HEK293 (cell line): ENCODE results near the gene EIF4E1B.

ENCODE experiments used
- CTCF ChIA-PET: fragments of 350-600 bp; formaldehyde crosslinking; extraction: SDS; loops from one replicate; lab custom pipeline; 2021; ENCODE audit warnings: antibody characterized with exemption; lab: Yijun Ruan, JAX
- POLR2A ChIA-PET: fragments of 300-600 bp; formaldehyde crosslinking; extraction: SDS; loops from one replicate; lab custom pipeline; 2020; ENCODE audit warnings: antibody characterized with exemption, inconsistent platforms; lab: Yijun Ruan, JAX
- H3K27ac ChIP-seq: fragments of 200-500 bp; sonication (Bioruptor generic); 2 replicates; pipeline ENCODE4 v1.5.1; 2014; ENCODE audit warnings: low read depth, low read length, control low read depth, inconsistent platforms; ENCODE audit errors: extremely low read depth
- H3K36me3 ChIP-seq, 2 experiments: fragments of 200-500 bp in 1 of 2; sonication (Bioruptor generic) in 1 of 2; 1 replicate in 1 of 2; 2 replicates in 1 of 2; pipeline ENCODE4 v1.5.1; 2014 to 2017; ENCODE audit warnings: inconsistent platforms in 2 of 2, low read length in 2 of 2; ENCODE audit not compliant: control insufficient read depth in 2 of 2, insufficient read depth in 1 of 2
- H3K4me1 ChIP-seq: fragments of 200-500 bp; sonication (Bioruptor generic); 2 replicates; pipeline ENCODE4 v1.5.1; 2014; ENCODE audit warnings: mild to moderate bottlenecking, low read length, inconsistent platforms; ENCODE audit not compliant: control insufficient read depth, insufficient read depth
- H3K4me3 ChIP-seq: 2 replicates; pipeline ENCODE4 v1.5.1; 2011; ENCODE audit warnings: low read depth, mild to moderate bottlenecking, control low read depth, low read length, moderate library complexity
- H3K9me3 ChIP-seq: fragments of 200-500 bp; sonication (Bioruptor generic); 2 replicates; pipeline ENCODE4 v1.5.1; 2014; ENCODE audit warnings: low read depth, low read length, inconsistent platforms; ENCODE audit not compliant: control insufficient read depth, insufficient read depth
- GLIS1 ChIP-seq: fragments of 450-650 bp; formaldehyde crosslinking; IDR thresholded peaks from 2 replicates; pipeline ENCODE4 v1.5.1; 2016; ENCODE audit warnings: missing biosample characterization, missing genetic modification characterization
- KLF9 ChIP-seq: fragments of 450-650 bp; formaldehyde crosslinking; IDR thresholded peaks from 2 replicates; pipeline ENCODE4 v1.5.1; 2016; ENCODE audit warnings: missing biosample characterization, missing genetic modification characterization, low read depth
- SALL2 ChIP-seq: fragments of 450-650 bp; formaldehyde crosslinking; IDR thresholded peaks from 2 replicates; pipeline ENCODE4 v1.5.0; 2017; ENCODE audit warnings: missing biosample characterization, mild to moderate bottlenecking, missing genetic modification characterization, borderline replicate concordance
- ZNF121 ChIP-seq: fragments of 450-650 bp; formaldehyde crosslinking; IDR thresholded peaks from 2 replicates; pipeline ENCODE4 v1.5.1; 2016; ENCODE audit warnings: missing biosample characterization, missing genetic modification characterization
- ZNF302 ChIP-seq: fragments of 450-650 bp; formaldehyde crosslinking; IDR thresholded peaks from 2 replicates; pipeline ENCODE4 v1.5.1; 2016; ENCODE audit warnings: missing biosample characterization, missing genetic modification characterization, low read depth
- ZNF558 ChIP-seq: fragments of 450-650 bp; formaldehyde crosslinking; IDR thresholded peaks from 2 replicates; pipeline ENCODE4 v1.5.1; 2016; ENCODE audit warnings: missing biosample characterization, missing genetic modification characterization
- ZNF610 ChIP-seq: fragments of 450-650 bp; formaldehyde crosslinking; IDR thresholded peaks from 2 replicates; pipeline ENCODE4 v1.5.1; 2016; ENCODE audit warnings: missing biosample characterization, missing genetic modification characterization, borderline replicate concordance
- ZNF785 ChIP-seq: fragments of 450-650 bp; formaldehyde crosslinking; IDR thresholded peaks from 2 replicates; pipeline ENCODE4 v1.5.1; 2016; ENCODE audit warnings: missing biosample characterization, missing genetic modification characterization
- ZNF843 ChIP-seq: fragments of 450-650 bp; formaldehyde crosslinking; IDR thresholded peaks from 2 replicates; pipeline ENCODE4 v1.5.1; 2016; ENCODE audit warnings: missing biosample characterization, missing genetic modification characterization
- TF ChIP-seq, protein P1 (sequence below): fragments of 450-650 bp; formaldehyde crosslinking; IDR thresholded peaks from 2 replicates; pipeline ENCODE4 v1.5.1; 2016; ENCODE audit warnings: missing biosample characterization, missing genetic modification characterization, low read depth
- TF ChIP-seq, protein P2 (sequence below): IDR thresholded peaks from 2 replicates; pipeline ENCODE4 v1.6.1; 2011; ENCODE audit warnings: mild to moderate bottlenecking, low read depth, low read length, borderline replicate concordance
- TF ChIP-seq, protein P3 (sequence below): fragments of 450-650 bp; formaldehyde crosslinking; IDR thresholded peaks from 2 replicates; pipeline ENCODE4 v1.5.1; 2016; ENCODE audit warnings: missing biosample characterization, missing genetic modification characterization
- TF ChIP-seq, protein P4 (sequence below): fragments of 450-650 bp; formaldehyde crosslinking; IDR thresholded peaks from 2 replicates; pipeline ENCODE4 v1.5.1; 2017; ENCODE audit warnings: missing biosample characterization, missing genetic modification characterization

The EIF4E1B gene

DNA sequence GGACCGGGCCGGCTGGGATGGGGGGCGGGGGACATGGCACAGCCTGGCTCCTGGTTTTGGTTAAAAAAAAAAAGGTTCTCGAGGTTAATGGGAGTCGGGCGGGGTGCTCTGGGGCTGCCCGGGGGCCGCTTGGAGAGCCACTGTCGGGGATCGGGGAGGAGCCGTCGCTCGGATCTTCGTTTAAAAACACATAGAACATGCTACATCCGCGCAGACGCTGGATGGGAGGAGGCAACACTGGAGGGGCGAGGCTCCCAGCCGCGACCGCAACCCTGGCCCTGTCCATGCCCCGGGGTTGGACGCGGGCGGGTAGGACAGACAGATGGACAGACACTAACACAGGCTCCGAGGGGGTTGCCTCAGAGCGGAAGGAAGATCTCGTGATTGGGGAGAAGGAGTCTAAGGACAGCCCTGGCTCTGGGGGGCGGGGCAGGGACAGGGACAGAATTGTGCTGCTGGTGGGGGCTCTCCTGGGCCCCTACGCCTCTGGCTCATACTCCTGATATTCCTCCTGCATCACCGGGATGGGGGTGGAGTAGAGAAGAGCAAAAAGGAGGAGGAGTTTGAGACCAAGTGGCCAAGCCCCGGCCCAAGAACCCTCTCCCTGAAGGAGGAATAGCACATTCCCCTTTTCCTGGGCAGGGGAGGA, 10.0 kb upstream of the EIF4E1B start (continued):
- 0 out of 2 replicates have a peak, but pooled peaks have one; percentile 13 for TF ChIP-seq KLF9 (tag by site-specific recombination)

DNA sequence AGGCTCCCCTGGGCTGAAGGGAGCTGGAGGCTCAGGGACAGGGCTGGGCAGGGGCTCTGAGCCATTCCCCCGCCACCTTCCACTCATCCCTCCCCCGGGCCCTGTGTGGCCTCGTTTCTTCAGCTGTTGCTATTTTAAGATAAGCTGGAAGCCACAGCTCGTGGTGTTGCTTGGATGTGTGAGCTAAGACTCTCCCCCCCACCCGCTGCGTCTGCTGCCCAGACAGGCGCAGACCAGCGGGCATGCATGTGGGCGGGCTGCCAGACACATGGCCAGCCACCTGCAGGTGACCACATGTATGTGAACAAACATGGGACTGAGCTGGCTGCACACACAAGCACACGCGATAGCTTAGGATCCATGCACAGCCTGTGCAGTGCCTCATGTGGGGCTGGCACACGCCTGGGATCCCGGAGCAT, 8.8 kb upstream of the EIF4E1B start:
- Histone ChIP-seq H3K27ac (no peak overlapping the region), H3K4me1 (no peaks in the 10 kb centered on the region), H3K9me3 (no peaks in the 10 kb centered on the region)
- ChIA-PET POLR2A (interaction anchor here (1.7 kb wide), 1 partner anchor 9 kb away, joined by 8 read pairs; the partner anchor contains the start of genes EIF4E1B and SNCB), CTCF (interaction anchor here (0.6 to 2.2 kb wide), 4 partner anchors 9 to 177 kb away, joined by 3 to 10 read pairs (median 4); no protein-coding TSS in a partner anchor)
- TF ChIP-seq GLIS1 (tag by site-specific recombination) (0 out of 2 replicates have a peak, but pooled peaks have one; percentile 16), ZNF843 (tag by site-specific recombination) (no peak)
- TF ChIP-seq, all 188 proteins: peak for 1
- Histone ChIP-seq H3K36me3 (no peaks in the 10 kb centered on the region), H3K4me3 (no peak overlapping the region)

DNA sequence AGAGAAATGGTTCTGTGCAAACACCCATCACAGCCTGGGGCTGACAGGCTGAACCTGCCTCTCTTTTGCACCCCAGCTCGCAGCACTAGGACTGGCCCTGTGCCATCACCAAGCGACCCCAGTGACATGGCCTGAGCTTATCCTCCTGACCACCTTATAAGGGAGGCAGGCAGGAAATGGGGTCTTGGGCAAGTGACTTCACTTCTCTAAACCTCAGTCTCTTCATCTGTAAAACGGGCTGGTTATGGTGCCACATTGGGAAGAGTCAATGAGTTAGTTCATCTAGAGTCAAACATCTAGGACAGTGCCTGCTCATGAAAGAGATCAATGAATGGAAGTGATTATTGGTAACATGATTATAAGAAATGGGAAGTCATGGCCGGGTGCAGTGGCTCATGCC, 6.3 kb upstream of the EIF4E1B start:
- no peaks in the 10 kb centered on the region for H3K36me3 ChIP-seq
- H3K4me3 ChIP-seq: no peak overlapping the region
- TF ChIP-seq ZNF785 (tag by site-specific recombination) (no peak), ZNF558 (no peak), ZNF121 (tag by site-specific recombination) (no peak), SALL2 (no peak), ZNF610 (no peak), ZNF302 (tag by site-specific recombination) (no peak)
- TF ChIP-seq, protein P1, sequence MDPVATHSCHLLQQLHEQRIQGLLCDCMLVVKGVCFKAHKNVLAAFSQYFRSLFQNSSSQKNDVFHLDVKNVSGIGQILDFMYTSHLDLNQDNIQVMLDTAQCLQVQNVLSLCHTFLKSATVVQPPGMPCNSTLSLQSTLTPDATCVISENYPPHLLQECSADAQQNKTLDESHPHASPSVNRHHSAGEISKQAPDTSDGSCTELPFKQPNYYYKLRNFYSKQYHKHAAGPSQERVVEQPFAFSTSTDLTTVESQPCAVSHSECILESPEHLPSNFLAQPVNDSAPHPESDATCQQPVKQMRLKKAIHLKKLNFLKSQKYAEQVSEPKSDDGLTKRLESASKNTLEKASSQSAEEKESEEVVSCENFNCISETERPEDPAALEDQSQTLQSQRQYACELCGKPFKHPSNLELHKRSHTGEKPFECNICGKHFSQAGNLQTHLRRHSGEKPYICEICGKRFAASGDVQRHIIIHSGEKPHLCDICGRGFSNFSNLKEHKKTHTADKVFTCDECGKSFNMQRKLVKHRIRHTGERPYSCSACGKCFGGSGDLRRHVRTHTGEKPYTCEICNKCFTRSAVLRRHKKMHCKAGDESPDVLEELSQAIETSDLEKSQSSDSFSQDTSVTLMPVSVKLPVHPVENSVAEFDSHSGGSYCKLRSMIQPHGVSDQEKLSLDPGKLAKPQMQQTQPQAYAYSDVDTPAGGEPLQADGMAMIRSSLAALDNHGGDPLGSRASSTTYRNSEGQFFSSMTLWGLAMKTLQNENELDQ: no peak
- TF ChIP-seq, protein P2, sequence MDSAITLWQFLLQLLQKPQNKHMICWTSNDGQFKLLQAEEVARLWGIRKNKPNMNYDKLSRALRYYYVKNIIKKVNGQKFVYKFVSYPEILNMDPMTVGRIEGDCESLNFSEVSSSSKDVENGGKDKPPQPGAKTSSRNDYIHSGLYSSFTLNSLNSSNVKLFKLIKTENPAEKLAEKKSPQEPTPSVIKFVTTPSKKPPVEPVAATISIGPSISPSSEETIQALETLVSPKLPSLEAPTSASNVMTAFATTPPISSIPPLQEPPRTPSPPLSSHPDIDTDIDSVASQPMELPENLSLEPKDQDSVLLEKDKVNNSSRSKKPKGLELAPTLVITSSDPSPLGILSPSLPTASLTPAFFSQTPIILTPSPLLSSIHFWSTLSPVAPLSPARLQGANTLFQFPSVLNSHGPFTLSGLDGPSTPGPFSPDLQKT: no peak
- TF ChIP-seq, protein P3, sequence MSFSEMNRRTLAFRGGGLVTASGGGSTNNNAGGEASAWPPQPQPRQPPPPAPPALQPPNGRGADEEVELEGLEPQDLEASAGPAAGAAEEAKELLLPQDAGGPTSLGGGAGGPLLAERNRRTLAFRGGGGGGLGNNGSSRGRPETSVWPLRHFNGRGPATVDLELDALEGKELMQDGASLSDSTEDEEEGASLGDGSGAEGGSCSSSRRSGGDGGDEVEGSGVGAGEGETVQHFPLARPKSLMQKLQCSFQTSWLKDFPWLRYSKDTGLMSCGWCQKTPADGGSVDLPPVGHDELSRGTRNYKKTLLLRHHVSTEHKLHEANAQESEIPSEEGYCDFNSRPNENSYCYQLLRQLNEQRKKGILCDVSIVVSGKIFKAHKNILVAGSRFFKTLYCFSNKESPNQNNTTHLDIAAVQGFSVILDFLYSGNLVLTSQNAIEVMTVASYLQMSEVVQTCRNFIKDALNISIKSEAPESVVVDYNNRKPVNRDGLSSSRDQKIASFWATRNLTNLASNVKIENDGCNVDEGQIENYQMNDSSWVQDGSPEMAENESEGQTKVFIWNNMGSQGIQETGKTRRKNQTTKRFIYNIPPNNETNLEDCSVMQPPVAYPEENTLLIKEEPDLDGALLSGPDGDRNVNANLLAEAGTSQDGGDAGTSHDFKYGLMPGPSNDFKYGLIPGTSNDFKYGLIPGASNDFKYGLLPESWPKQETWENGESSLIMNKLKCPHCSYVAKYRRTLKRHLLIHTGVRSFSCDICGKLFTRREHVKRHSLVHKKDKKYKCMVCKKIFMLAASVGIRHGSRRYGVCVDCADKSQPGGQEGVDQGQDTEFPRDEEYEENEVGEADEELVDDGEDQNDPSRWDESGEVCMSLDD (tag by site-specific recombination): no peak
- TF ChIP-seq, protein P4, sequence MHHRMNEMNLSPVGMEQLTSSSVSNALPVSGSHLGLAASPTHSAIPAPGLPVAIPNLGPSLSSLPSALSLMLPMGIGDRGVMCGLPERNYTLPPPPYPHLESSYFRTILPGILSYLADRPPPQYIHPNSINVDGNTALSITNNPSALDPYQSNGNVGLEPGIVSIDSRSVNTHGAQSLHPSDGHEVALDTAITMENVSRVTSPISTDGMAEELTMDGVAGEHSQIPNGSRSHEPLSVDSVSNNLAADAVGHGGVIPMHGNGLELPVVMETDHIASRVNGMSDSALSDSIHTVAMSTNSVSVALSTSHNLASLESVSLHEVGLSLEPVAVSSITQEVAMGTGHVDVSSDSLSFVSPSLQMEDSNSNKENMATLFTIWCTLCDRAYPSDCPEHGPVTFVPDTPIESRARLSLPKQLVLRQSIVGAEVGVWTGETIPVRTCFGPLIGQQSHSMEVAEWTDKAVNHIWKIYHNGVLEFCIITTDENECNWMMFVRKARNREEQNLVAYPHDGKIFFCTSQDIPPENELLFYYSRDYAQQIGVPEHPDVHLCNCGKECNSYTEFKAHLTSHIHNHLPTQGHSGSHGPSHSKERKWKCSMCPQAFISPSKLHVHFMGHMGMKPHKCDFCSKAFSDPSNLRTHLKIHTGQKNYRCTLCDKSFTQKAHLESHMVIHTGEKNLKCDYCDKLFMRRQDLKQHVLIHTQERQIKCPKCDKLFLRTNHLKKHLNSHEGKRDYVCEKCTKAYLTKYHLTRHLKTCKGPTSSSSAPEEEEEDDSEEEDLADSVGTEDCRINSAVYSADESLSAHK (tag by site-specific recombination): no peak
- H3K4me1 ChIP-seq: 0 out of 2 replicates have a peak, but pooled peaks cover 2% of the 10 kb centered on the region
- no peak overlapping the region for H3K27ac ChIP-seq
- ChIA-PET POLR2A (no interaction called here), CTCF (no interaction called here)
- H3K9me3 ChIP-seq: no peaks in the 10 kb centered on the region
